GM11168 (cell line): ENCODE measurements around the gene NANOS3.

Source experiments
- in situ Hi-C: fragments of 300-500 bp; cut with MboI; formaldehyde crosslinking; loops from one replicate; pipeline ENCODE4 v1.12.0; 2022; ENCODE audit warnings: low sequenced_read_pairs; ENCODE audit not compliant: unreplicated experiment

Gene NANOS3

GRCh38 chr19:13861714-13862531 lies 15.0 kb upstream of the NANOS3 start:
- in situ Hi-C loops: loop anchor here (10.0 to 25.0 kb wide), 2 partner anchors 257 to 575 kb away; no protein-coding TSS in a partner anchor

- in situ Hi-C loops: loop anchor here (10.0 to 25.0 kb wide), 2 partner anchors 259 to 577 kb away; no protein-coding TSS in a partner anchor
These were observed 12.8 kb upstream of the NANOS3 start for GRCh38 chr19:13864046-13864666.

GRCh38 chr19:13864667-13865570 lies 12.0 kb upstream of the NANOS3 start:
- in situ Hi-C loops: loop anchor here (10.0 to 25.0 kb wide), 2 partner anchors 260 to 578 kb away; no protein-coding TSS in a partner anchor

GRCh38 chr19:13865571-13866462 lies 11.1 kb upstream of the NANOS3 start:
- in situ Hi-C loops: loop anchor here (10.0 to 25.0 kb wide), 2 partner anchors 261 to 579 kb away; no protein-coding TSS in a partner anchor

GRCh38 chr19:13866463-13867046 lies 10.4 kb upstream of the NANOS3 start:
- in situ Hi-C loops: loop anchor here (10.0 to 25.0 kb wide), 2 partner anchors 262 to 579 kb away; no protein-coding TSS in a partner anchor

GRCh38 chr19:13868663-13869062 lies 8.3 kb upstream of the NANOS3 start:
- in situ Hi-C loops: loop anchor here (10.0 to 25.0 kb wide), 2 partner anchors 264 to 581 kb away; no protein-coding TSS in a partner anchor

- in situ Hi-C loops: loop anchor here (10.0 to 25.0 kb wide), 2 partner anchors 264 to 582 kb away; no protein-coding TSS in a partner anchor
These were observed 7.7 kb upstream of the NANOS3 start for GRCh38 chr19:13869281-13869680.

- in situ Hi-C loops: loop anchor here (25.0 kb wide), 1 partner anchor 584 kb away; no protein-coding TSS in a partner anchor
These were observed 6.1 kb upstream of the NANOS3 start for GRCh38 chr19:13870873-13871272.

- in situ Hi-C loops: loop anchor here (25.0 kb wide), 1 partner anchor 585 kb away; no protein-coding TSS in a partner anchor
These were observed 4.6 kb upstream of the NANOS3 start for GRCh38 chr19:13872339-13872694.

GRCh38 chr19:13872695-13873389 lies 4.1 kb upstream of the NANOS3 start:
- in situ Hi-C loops: loop anchor here (25.0 kb wide), 1 partner anchor 586 kb away; no protein-coding TSS in a partner anchor

- in situ Hi-C loops: loop anchor here (25.0 kb wide), 1 partner anchor 587 kb away; no protein-coding TSS in a partner anchor
These were observed 3.0 kb upstream of the NANOS3 start for GRCh38 chr19:13873834-13874515.

GRCh38 chr19:13875824-13876223 lies 1.1 kb upstream of the NANOS3 start:
- in situ Hi-C loops: no loop called here

GRCh38 chr19:13877303-13877702 lies 369 bp downstream of the NANOS3 start:
- in situ Hi-C loops: no loop called here

GRCh38 chr19:13880059-13881043 lies 3.4 kb downstream of the NANOS3 start:
- in situ Hi-C loops: loop anchor here (5.0 kb wide), 2 partner anchors 162 to 192 kb away; partner anchors contain the start of gene MISP3

- in situ Hi-C loops: loop anchor here (5.0 kb wide), 2 partner anchors 161 to 191 kb away; partner anchors contain the start of gene MISP3
These were observed 4.3 kb downstream of the NANOS3 start for GRCh38 chr19:13881251-13881691.
